Caco-2 (cell line): ENCODE results near the gene RFTN1. TPM values are rescaled to one million over a fixed set of nuclear protein-coding genes. Genes with fewer than 3 reads are reported as not detected.

ENCODE experiments used
- BruUV-seq: library from RNA; stranded (reverse); fragments of 400-500 nt; replicated peaks from 2 replicates; lab custom pipeline; 2021; lab: Mats Ljungman, UMichigan
- CTCF ChIA-PET: fragments of 300-600 bp; sonication (Branson Sonifier 250); formaldehyde crosslinking; loops from one replicate; lab custom pipeline; 2022; ENCODE audit warnings: antibody characterized with exemption; lab: Charles Lee
- POLR2A ChIA-PET: fragments of 300-600 bp; sonication (Branson Sonifier 250); formaldehyde crosslinking; loops from one replicate; lab custom pipeline; 2022; ENCODE audit warnings: antibody characterized with exemption; lab: Charles Lee
- DNase-seq, 2 experiments: peaks; one replicate each; pipeline versions ENCODE4 v3.0.0 to v3.0.0-alpha.2; 2020 to 2022
- H3K27me3 ChIP-seq: replicated peaks from 2 replicates; pipeline ENCODE4 v1.6.0; 2011; ENCODE audit warnings: low read length; ENCODE audit not compliant: control insufficient read depth, insufficient read depth
- H3K36me3 ChIP-seq: 2 replicates; pipeline ENCODE4 v1.5.1; 2011; ENCODE audit warnings: low read length; ENCODE audit not compliant: control insufficient read depth, insufficient read depth
- H3K4me1 ChIP-seq: fragments of 250-450 bp; sonication (Bioruptor Pico); 2 replicates; pipeline ENCODE4 v1.5.1; 2020; ENCODE audit warnings: mild to moderate bottlenecking
- H3K4me3 ChIP-seq: 2 replicates; pipeline ENCODE4 v1.5.1; 2011; ENCODE audit warnings: low read depth, mild to moderate bottlenecking, control low read depth, low read length
- H3K9me3 ChIP-seq: fragments of 250-450 bp; sonication (Bioruptor Pico); 2 replicates; pipeline ENCODE4 v1.5.1; 2020; ENCODE audit warnings: mild to moderate bottlenecking, moderate library complexity
- H3K27ac Mint-ChIP-seq: one replicate; pipeline ENCODE4 v1.8.0; 2022; ENCODE audit warnings: mixed read lengths; ENCODE audit not compliant: unreplicated experiment
- H3K27me3 Mint-ChIP-seq: one replicate; pipeline ENCODE4 v1.8.0; 2022; ENCODE audit warnings: mixed read lengths; ENCODE audit not compliant: insufficient read depth, unreplicated experiment
- H3K36me3 Mint-ChIP-seq: one replicate; pipeline ENCODE4 v1.8.0; 2022; ENCODE audit warnings: mild to moderate bottlenecking, mixed read lengths; ENCODE audit not compliant: insufficient read depth, unreplicated experiment
- H3K4me1 Mint-ChIP-seq: one replicate; pipeline ENCODE4 v1.8.0; 2022; ENCODE audit warnings: low read depth, mixed read lengths; ENCODE audit not compliant: unreplicated experiment
- H3K4me3 Mint-ChIP-seq: one replicate; pipeline ENCODE4 v1.8.0; 2022; ENCODE audit warnings: mild to moderate bottlenecking, moderate library complexity, mixed read lengths; ENCODE audit not compliant: unreplicated experiment
- H3K9me3 Mint-ChIP-seq: one replicate; pipeline ENCODE4 v1.8.0; 2022; ENCODE audit warnings: mixed read lengths; ENCODE audit not compliant: unreplicated experiment
- intact Hi-C: fragments of 100-400 bp; cut with micrococcal nuclease; formaldehyde crosslinking; loops from one replicate; pipeline ENCODE4 v1.10.0; 2022; ENCODE audit not compliant: unreplicated experiment
- total RNA-seq: library from RNA; stranded (reverse); gene quantifications from 2 replicates; pipeline ENCODE4 v1.2.3, GENCODE V29; 2022
- TF ChIP-seq, protein P1 (sequence below), 2 experiments: fragments of 200-600 bp in 1 of 2; IDR thresholded peaks; 1 replicate in 1 of 2; 2 replicates in 1 of 2; pipeline versions ENCODE4 v1.5.1 to v1.8.0; 2011 to 2022; ENCODE audit warnings: antibody characterized with exemption in 1 of 2, control low read depth in 1 of 2, inconsistent platforms in 1 of 2, low read depth in 1 of 2, low read length in 1 of 2, mild to moderate bottlenecking in 1 of 2, moderate library complexity in 1 of 2; ENCODE audit not compliant: insufficient read depth in 1 of 2, severe bottlenecking in 1 of 2, unreplicated experiment in 1 of 2

The RFTN1 gene
- total RNA-seq, 1 experiment from 2014 or later, result 10.2 TPM

GRCh38 chr3:16412192-16412800 is 101.2 kb downstream of the RFTN1 start:
- intact Hi-C loops, result no loop called here
- BruUV-seq, result no TSS peak
- CTCF ChIA-PET, result no interaction called here

DNA sequence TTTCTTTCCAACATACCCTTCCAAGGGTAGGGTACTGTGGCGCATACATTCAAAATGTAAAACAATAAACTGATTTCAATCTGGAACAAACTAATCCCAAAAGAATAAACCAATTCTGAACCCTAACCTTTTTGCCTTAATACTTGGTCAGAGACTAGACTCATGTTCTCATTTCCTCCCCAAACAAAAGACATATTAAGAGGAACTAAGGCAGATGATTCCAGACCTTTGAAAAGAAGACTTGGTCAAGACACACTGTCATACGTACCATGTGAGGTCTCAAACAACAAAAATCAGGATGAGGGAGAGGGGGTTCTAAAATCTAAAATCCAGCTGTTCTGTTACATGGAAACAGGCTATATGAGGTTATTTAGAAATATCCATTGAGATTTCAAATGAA is 102.1 kb downstream of the RFTN1 start:
- TF ChIP-seq, protein P1, sequence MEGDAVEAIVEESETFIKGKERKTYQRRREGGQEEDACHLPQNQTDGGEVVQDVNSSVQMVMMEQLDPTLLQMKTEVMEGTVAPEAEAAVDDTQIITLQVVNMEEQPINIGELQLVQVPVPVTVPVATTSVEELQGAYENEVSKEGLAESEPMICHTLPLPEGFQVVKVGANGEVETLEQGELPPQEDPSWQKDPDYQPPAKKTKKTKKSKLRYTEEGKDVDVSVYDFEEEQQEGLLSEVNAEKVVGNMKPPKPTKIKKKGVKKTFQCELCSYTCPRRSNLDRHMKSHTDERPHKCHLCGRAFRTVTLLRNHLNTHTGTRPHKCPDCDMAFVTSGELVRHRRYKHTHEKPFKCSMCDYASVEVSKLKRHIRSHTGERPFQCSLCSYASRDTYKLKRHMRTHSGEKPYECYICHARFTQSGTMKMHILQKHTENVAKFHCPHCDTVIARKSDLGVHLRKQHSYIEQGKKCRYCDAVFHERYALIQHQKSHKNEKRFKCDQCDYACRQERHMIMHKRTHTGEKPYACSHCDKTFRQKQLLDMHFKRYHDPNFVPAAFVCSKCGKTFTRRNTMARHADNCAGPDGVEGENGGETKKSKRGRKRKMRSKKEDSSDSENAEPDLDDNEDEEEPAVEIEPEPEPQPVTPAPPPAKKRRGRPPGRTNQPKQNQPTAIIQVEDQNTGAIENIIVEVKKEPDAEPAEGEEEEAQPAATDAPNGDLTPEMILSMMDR (IDR thresholded peaks at IDR 0.05; ENCODE audit: insufficient read depth in 1 of 2, low read depth in 1 of 2, low read length in 1 of 2, severe bottlenecking in 1 of 2, unreplicated experiment in 1 of 2), result no peak
- Mint-ChIP-seq H3K9me3 (no peaks in the 10 kb centered on the region), H3K36me3 (no peaks in the 10 kb centered on the region), H3K4me1 (no peaks in the 10 kb centered on the region), H3K27ac (no peak overlapping the region), H3K27me3 (no peaks in the 10 kb centered on the region), H3K4me3 (no peak overlapping the region)
- DNase-seq, result no peak
- no TSS peak for BruUV-seq
- no peaks in the 10 kb centered on the region for H3K9me3 ChIP-seq
- CTCF ChIA-PET, result no interaction called here
- no peaks in the 10 kb centered on the region for H3K4me1 ChIP-seq
- H3K4me3 ChIP-seq, result no peak overlapping the region
- no peaks in the 10 kb centered on the region for H3K36me3 ChIP-seq
- intact Hi-C loops, result no loop called here
- POLR2A ChIA-PET, result no interaction called here
- H3K27me3 ChIP-seq, result no peaks in the 10 kb centered on the region

More at GRCh38 chr3:16412192-16412800, 101.2 kb downstream of the RFTN1 start:
- Histone ChIP-seq H3K9me3 (no peaks in the 10 kb centered on the region), H3K4me1 (no peaks in the 10 kb centered on the region), H3K27me3 (no peaks in the 10 kb centered on the region), H3K4me3 (no peak overlapping the region), H3K36me3 (no peaks in the 10 kb centered on the region)
- POLR2A ChIA-PET, result no interaction called here
- Mint-ChIP-seq H3K9me3 (no peaks in the 10 kb centered on the region), H3K4me1 (no peaks in the 10 kb centered on the region), H3K27ac (no peak overlapping the region), H3K4me3 (no peak overlapping the region), H3K27me3 (no peaks in the 10 kb centered on the region), H3K36me3 (no peaks in the 10 kb centered on the region)
- no peak for DNase-seq
- TF ChIP-seq, protein P1 (IDR thresholded peaks at IDR 0.05; ENCODE audit: insufficient read depth in 1 of 2, low read depth in 1 of 2, low read length in 1 of 2, severe bottlenecking in 1 of 2, unreplicated experiment in 1 of 2), result no peak

- H3K4me1 Mint-ChIP-seq, result no peaks in the 10 kb centered on the region
- no peak overlapping the region for H3K27ac Mint-ChIP-seq
- TF ChIP-seq, protein P1 (IDR thresholded peaks at IDR 0.05; ENCODE audit: insufficient read depth in 1 of 2, low read depth in 1 of 2, low read length in 1 of 2, severe bottlenecking in 1 of 2, unreplicated experiment in 1 of 2), result no peak
- DNase-seq, result no peak
- Histone ChIP-seq H3K4me3 (no peak overlapping the region), H3K4me1 (no peaks in the 10 kb centered on the region), H3K36me3 (no peaks in the 10 kb centered on the region), H3K27me3 (no peaks in the 10 kb centered on the region), H3K9me3 (no peaks in the 10 kb centered on the region)
- no TSS peak for BruUV-seq
- no peaks in the 10 kb centered on the region for H3K36me3 Mint-ChIP-seq
- no peaks in the 10 kb centered on the region for H3K9me3 Mint-ChIP-seq
- CTCF ChIA-PET, result no interaction called here
- H3K4me3 Mint-ChIP-seq, result no peak overlapping the region
- intact Hi-C loops, result no loop called here
- no peaks in the 10 kb centered on the region for H3K27me3 Mint-ChIP-seq
- POLR2A ChIA-PET, result no interaction called here
These were observed 102.8 kb downstream of the RFTN1 start for GRCh38 chr3:16410659-16411058.
